KMS-11 (cell line): ENCODE data around the gene RAD51C.
"Not testable (repeated sequence)": the region's sequence is repeated elsewhere in the genome, so short reads cannot be mapped to it uniquely, and the experiment has no call there.

ENCODE experiments used
- H2AFZ ChIP-seq: fragments of 200-600 bp; sonication (generic); 2 replicates; pipeline ENCODE4 v1.6.1; 2016; ENCODE audit warnings: antibody characterized with exemption, mixed run types, low read depth
- H3K27ac ChIP-seq: fragments of 200-600 bp; sonication (generic); 2 replicates; pipeline ENCODE4 v1.6.1; 2016; ENCODE audit warnings: mild to moderate bottlenecking, mixed run types
- H3K27me3 ChIP-seq: fragments of 200-600 bp; sonication (generic); 2 replicates; pipeline ENCODE4 v1.6.1; 2017; ENCODE audit warnings: mild to moderate bottlenecking, low read depth, mixed run types, moderate library complexity; ENCODE audit not compliant: insufficient read depth
- H3K36me3 ChIP-seq: fragments of 200-600 bp; sonication (generic); 2 replicates; pipeline ENCODE4 v1.6.1; 2017; ENCODE audit warnings: mild to moderate bottlenecking, mixed run types; ENCODE audit not compliant: insufficient read depth
- H3K4me1 ChIP-seq: fragments of 200-600 bp; sonication (generic); 2 replicates; pipeline ENCODE4 v1.6.1; 2016; ENCODE audit warnings: mild to moderate bottlenecking, low read depth, mixed run types; ENCODE audit not compliant: poor library complexity, severe bottlenecking
- H3K4me2 ChIP-seq: fragments of 200-600 bp; sonication (generic); 2 replicates; pipeline ENCODE4 v1.7.0; 2016; ENCODE audit warnings: mild to moderate bottlenecking, mixed run types
- H3K4me3 ChIP-seq: fragments of 200-600 bp; sonication (generic); IDR thresholded peaks from 2 replicates; pipeline ENCODE4 v1.6.1; 2017; ENCODE audit warnings: low read depth, low read length, mixed read lengths; ENCODE audit not compliant: insufficient read depth
- H3K79me2 ChIP-seq: fragments of 200-600 bp; sonication (generic); 2 replicates; pipeline ENCODE4 v1.6.1; 2016; ENCODE audit warnings: low read depth, mixed run types; ENCODE audit not compliant: insufficient read depth
- H3K9ac ChIP-seq: fragments of 200-600 bp; sonication (generic); 2 replicates; pipeline ENCODE4 v1.6.1; 2016; ENCODE audit warnings: mild to moderate bottlenecking, mixed run types
- H4K20me1 ChIP-seq: fragments of 200-600 bp; sonication (generic); 2 replicates; pipeline ENCODE4 v1.6.1; 2016; ENCODE audit warnings: mild to moderate bottlenecking, mixed run types; ENCODE audit not compliant: insufficient read depth
- TF ChIP-seq, protein P1 (sequence below): fragments of 200-600 bp; sonication (generic); conservative IDR thresholded peaks from 2 replicates; pipeline ENCODE4 v1.6.1; 2017; ENCODE audit warnings: low read depth, mild to moderate bottlenecking, antibody characterized with exemption, low read length, moderate library complexity, mixed read lengths

RAD51C gene

DNA sequence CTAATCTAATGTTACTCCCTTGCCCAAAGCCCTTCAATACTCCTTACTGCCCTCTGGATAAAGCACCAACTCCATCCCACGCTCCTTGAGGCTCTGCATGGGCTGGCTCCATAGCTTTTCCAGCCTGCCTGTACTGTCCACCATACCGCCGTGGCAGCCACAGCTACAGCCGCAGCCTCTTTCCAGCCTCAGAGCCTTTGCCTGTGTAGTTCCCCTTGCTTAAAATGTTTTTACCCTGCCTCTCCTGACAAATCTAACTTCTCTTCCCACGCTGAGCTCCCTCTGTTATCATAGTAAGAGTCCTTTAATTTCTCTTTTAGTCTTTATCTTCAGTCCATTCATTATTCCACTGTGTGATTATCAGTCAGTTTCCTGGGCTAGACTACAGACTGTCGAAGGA is 22.5 kb upstream of the RAD51C start:
- no peak overlapping the region for H2AFZ ChIP-seq

DNA sequence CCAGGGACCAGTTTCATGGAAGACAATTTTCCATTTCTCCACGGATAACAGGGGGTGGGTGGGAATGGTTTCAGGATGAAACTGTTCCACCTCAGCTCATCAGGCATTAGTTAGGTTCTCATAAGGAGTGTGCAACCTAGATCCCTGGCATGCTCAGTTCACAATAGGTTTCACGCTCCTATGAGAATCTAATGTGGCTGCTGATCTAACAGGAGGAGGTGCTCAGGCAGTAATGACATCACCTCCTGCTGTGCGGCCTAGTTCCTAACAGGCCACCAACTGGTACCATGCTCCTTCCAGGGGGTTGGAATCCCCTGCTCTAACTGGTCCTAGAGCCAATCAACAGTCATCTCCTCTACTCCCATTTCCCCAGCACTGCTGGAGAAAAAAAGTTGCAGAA is 20.4 kb upstream of the RAD51C start:
- no peaks in the 10 kb centered on the region for H4K20me1 ChIP-seq
- no peak overlapping the region for H3K4me2 ChIP-seq
- no peaks in the 10 kb centered on the region for H3K36me3 ChIP-seq
- H3K27me3 ChIP-seq = no peaks in the 10 kb centered on the region
- H3K27ac ChIP-seq = no peak overlapping the region
- H3K4me3 ChIP-seq = no peak overlapping the region
- H3K9ac ChIP-seq = no peak overlapping the region
- TF ChIP-seq, protein P1, sequence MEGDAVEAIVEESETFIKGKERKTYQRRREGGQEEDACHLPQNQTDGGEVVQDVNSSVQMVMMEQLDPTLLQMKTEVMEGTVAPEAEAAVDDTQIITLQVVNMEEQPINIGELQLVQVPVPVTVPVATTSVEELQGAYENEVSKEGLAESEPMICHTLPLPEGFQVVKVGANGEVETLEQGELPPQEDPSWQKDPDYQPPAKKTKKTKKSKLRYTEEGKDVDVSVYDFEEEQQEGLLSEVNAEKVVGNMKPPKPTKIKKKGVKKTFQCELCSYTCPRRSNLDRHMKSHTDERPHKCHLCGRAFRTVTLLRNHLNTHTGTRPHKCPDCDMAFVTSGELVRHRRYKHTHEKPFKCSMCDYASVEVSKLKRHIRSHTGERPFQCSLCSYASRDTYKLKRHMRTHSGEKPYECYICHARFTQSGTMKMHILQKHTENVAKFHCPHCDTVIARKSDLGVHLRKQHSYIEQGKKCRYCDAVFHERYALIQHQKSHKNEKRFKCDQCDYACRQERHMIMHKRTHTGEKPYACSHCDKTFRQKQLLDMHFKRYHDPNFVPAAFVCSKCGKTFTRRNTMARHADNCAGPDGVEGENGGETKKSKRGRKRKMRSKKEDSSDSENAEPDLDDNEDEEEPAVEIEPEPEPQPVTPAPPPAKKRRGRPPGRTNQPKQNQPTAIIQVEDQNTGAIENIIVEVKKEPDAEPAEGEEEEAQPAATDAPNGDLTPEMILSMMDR = no peak
- H2AFZ ChIP-seq = no peak overlapping the region
- peaks cover 22% of the 10 kb centered on the region for H3K4me1 ChIP-seq
- no peaks in the 10 kb centered on the region for H3K79me2 ChIP-seq

More for the DNA sequence above, 22.5 kb upstream of the RAD51C start:
- H3K4me3 ChIP-seq = no peak overlapping the region
- no peaks in the 10 kb centered on the region for H3K36me3 ChIP-seq
- H3K4me1 ChIP-seq = peaks cover 22% of the 10 kb centered on the region
- H3K79me2 ChIP-seq = no peaks in the 10 kb centered on the region
- no peak overlapping the region for H3K27ac ChIP-seq
- no peak overlapping the region for H3K4me2 ChIP-seq
- TF ChIP-seq, protein P1 = no peak
- no peaks in the 10 kb centered on the region for H4K20me1 ChIP-seq
- no peaks in the 10 kb centered on the region for H3K27me3 ChIP-seq
- no peak overlapping the region for H3K9ac ChIP-seq

DNA sequence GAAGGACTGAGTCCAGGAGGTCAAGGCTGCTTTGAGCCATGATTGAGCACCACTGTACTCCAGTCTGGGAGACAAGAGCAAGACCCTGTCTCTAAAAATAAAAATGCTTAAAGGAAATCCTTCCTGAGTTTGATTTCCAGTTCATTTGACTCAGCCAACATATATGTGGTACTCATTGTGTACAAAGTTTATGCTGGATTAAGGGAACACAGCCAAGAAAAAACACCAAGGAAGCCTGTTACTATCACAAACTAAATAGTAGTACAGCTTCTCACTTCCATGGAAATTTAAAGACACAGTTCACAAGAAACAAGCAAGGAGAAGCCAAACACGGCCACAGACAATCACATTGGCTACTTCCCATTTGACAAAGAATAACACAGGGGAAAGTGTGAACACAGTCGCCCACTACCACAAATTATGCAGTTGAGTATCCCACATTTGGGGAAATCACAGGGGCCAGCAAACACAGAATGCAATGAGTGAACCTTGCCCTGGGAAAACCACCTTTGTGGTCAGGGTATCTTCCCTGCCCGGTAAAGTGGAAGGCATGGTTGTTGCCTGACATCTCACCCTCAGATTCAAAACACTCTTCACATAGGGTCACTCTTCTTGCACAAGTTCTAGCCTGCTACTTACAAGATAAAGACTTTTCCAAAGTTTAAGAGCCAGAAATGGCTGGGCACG is 15.1 kb upstream of the RAD51C start:
- H3K27ac ChIP-seq = no peak overlapping the region
- no peaks in the 10 kb centered on the region for H3K79me2 ChIP-seq
- H3K4me2 ChIP-seq = no peak overlapping the region
- no peak overlapping the region for H2AFZ ChIP-seq
- H3K4me3 ChIP-seq = no peak overlapping the region
- no peaks in the 10 kb centered on the region for H4K20me1 ChIP-seq
- no peaks in the 10 kb centered on the region for H3K36me3 ChIP-seq
- H3K9ac ChIP-seq = no peak overlapping the region
- TF ChIP-seq, protein P1 = no peak
- peaks cover 9% of the 10 kb centered on the region for H3K4me1 ChIP-seq
- no peaks in the 10 kb centered on the region for H3K27me3 ChIP-seq

DNA sequence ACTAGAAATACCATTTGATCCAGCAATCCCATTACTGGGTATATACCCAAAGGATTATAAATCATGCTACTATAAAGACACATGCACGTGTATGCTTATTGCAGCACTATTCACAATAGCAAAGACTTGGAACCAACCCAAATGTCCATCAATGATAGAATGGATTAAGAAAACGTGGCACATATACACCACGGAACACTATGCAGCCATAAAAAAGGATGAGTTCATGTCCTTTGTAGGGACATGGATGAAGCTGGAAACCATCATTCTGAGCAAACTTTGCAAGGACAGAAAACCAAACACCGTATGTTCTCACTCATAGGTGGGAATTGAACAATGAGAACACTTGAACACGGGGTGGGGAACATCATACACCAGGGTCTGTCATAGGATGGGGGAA is 14.1 kb upstream of the RAD51C start:
- H3K4me3 ChIP-seq, H3K27me3 ChIP-seq, H3K79me2 ChIP-seq, H2AFZ ChIP-seq, H3K9ac ChIP-seq, H3K36me3 ChIP-seq, H3K4me1 ChIP-seq, H3K4me2 ChIP-seq, H3K27ac ChIP-seq, H4K20me1 ChIP-seq: not testable (repeated sequence)

DNA sequence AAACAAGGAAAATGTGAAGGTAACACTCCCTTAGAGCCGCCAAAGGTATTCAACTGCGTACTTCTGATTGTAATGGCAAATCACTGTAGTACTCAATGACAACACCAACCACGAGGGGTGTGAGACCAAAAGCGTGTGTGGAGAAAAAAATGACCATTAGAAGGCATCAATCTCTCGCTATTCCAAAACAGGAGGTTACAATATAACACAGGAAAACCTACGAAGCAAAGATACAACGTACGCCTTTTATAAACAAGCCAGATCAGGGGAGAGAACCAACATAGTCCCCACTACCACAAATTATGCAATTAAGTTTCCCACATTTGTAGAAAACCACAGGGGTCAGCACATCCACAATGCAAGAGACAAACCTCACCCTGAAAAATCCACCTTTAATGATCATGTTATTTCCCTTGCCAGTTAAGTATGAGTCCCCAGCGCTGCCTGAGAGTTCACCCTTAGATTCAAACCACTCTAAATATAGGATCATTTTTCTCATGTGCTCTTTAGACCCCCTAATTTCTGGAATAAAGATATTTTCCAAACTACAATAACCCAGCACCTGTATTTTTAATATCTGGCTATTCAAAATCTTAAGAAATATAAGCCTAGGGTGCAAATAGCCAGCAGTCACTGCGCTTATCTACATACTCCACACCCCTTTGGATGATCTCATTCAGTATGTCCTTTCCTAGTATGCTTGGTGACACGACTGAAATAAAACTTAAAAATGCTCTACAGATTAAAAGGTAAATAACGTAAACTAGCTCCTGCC is 13.0 kb upstream of the RAD51C start:
- H4K20me1 ChIP-seq = no peaks in the 10 kb centered on the region
- no peak overlapping the region for H3K9ac ChIP-seq
- H2AFZ ChIP-seq = no peak overlapping the region
- no peak overlapping the region for H3K27ac ChIP-seq
- H3K36me3 ChIP-seq = no peaks in the 10 kb centered on the region
- no peaks in the 10 kb centered on the region for H3K27me3 ChIP-seq
- peaks cover 3% of the 10 kb centered on the region for H3K4me1 ChIP-seq
- no peak overlapping the region for H3K4me2 ChIP-seq
- H3K4me3 ChIP-seq = no peak overlapping the region
- H3K79me2 ChIP-seq = no peaks in the 10 kb centered on the region
- TF ChIP-seq, protein P1 = no peak
